CD4-positive, alpha-beta memory T cell (primary cell): ENCODE data around the gene RPS27L. TPM values are rescaled to one million over a fixed set of nuclear protein-coding genes. Genes with fewer than 3 reads are reported as not detected.
"Not testable (repeated sequence)": the region's sequence is repeated elsewhere in the genome, so short reads cannot be mapped to it uniquely, and the experiment has no call there.

Source experiments
- CTCF ChIA-PET: fragments of 350-600 bp; sonication (Branson Sonifier 250); formaldehyde crosslinking; loops from one replicate; lab custom pipeline; 2021; ENCODE audit warnings: inconsistent platforms; ENCODE audit not compliant: partially characterized antibody; lab: Charles Lee
- POLR2A ChIA-PET: fragments of 350-600 bp; sonication (Branson Sonifier 250); formaldehyde crosslinking; loops from one replicate; lab custom pipeline; 2021; ENCODE audit not compliant: partially characterized antibody; lab: Charles Lee
- DNase-seq, 5 donors: peaks; one replicate each; pipeline versions ENCODE4 v3.0.0 to v3.0.0-alpha.2; 2020 to 2022; ENCODE audit warnings: mixed read lengths in 1 of 5
- H3K27ac ChIP-seq: one replicate; pipeline ENCODE4 v1.7.0; 2013; ENCODE audit warnings: low read depth, low read length
- H3K27me3 ChIP-seq: 2 replicates; pipeline ENCODE4 v1.7.0; 2013; ENCODE audit warnings: mild to moderate bottlenecking, low read length, moderate library complexity; ENCODE audit not compliant: insufficient read depth
- H3K36me3 ChIP-seq: 2 replicates; pipeline ENCODE4 v1.7.0; 2013; ENCODE audit warnings: mild to moderate bottlenecking, low read length, moderate library complexity; ENCODE audit not compliant: insufficient read depth
- H3K4me1 ChIP-seq: 2 replicates; pipeline ENCODE4 v1.7.0; 2013; ENCODE audit warnings: mild to moderate bottlenecking, low read length, moderate library complexity; ENCODE audit not compliant: insufficient read depth
- H3K4me3 ChIP-seq, 2 donors: one replicate each; pipeline ENCODE4 v1.7.0; 2013; ENCODE audit warnings: low read length in 2 of 2, mild to moderate bottlenecking in 1 of 2
- H3K9me3 ChIP-seq, 2 donors: one replicate each; pipeline ENCODE4 v1.7.0; 2013; ENCODE audit warnings: low read length in 2 of 2, control low read depth in 1 of 2; ENCODE audit not compliant: control insufficient read depth in 1 of 2
- H3K27ac Mint-ChIP-seq, 7 donors: one replicate each; pipeline ENCODE4 v1.8.0; 2020 to 2021; ENCODE audit warnings: mixed read lengths in 7 of 7, mild to moderate bottlenecking in 6 of 7, inconsistent platforms in 3 of 7, moderate library complexity in 3 of 7
- H3K27me3 Mint-ChIP-seq, 2 donors: one replicate each; pipeline ENCODE4 v1.8.0; 2020 to 2021; ENCODE audit warnings: mixed read lengths in 2 of 2
- H3K36me3 Mint-ChIP-seq, 2 donors: one replicate each; pipeline ENCODE4 v1.8.0; 2020 to 2021; ENCODE audit warnings: mixed read lengths in 2 of 2, inconsistent platforms in 1 of 2, mild to moderate bottlenecking in 1 of 2
- H3K4me1 Mint-ChIP-seq, 4 donors: one replicate each; pipeline ENCODE4 v1.8.0; 2020 to 2021; ENCODE audit warnings: mixed read lengths in 4 of 4, mild to moderate bottlenecking in 1 of 4
- H3K4me3 Mint-ChIP-seq, 8 donors: one replicate each; pipeline ENCODE4 v1.8.0; 2020 to 2021; ENCODE audit warnings: mixed read lengths in 8 of 8, mild to moderate bottlenecking in 7 of 8, moderate library complexity in 6 of 8, inconsistent platforms in 3 of 8
- H3K9me3 Mint-ChIP-seq, 8 donors: one replicate each; pipeline ENCODE4 v1.8.0; 2020 to 2021; ENCODE audit warnings: mixed read lengths in 8 of 8, mild to moderate bottlenecking in 5 of 8, inconsistent platforms in 3 of 8, moderate library complexity in 1 of 8
- intact Hi-C: fragments of 100-400 bp; cut with micrococcal nuclease; formaldehyde crosslinking; loops from one replicate; pipeline ENCODE4 v1.15.1; 2023
- polyA plus RNA-seq, 2 donors: library from polyadenylated mRNA; unstranded; fragments of 300-500 nt; fragmentation: Illumina TruSeq; gene quantifications; one replicate each; pipeline ENCODE4 v1.2.3, GENCODE V29; 2021
- total RNA-seq, 2 experiments: library from RNA; stranded (reverse); gene quantifications; one replicate each; pipeline ENCODE4 v1.2.3, GENCODE V29; 2021

RPS27L gene
- total and polyA plus RNA-seq, 4 experiments from 2014 or later: 150 to 211 (median 174) TPM

DNA sequence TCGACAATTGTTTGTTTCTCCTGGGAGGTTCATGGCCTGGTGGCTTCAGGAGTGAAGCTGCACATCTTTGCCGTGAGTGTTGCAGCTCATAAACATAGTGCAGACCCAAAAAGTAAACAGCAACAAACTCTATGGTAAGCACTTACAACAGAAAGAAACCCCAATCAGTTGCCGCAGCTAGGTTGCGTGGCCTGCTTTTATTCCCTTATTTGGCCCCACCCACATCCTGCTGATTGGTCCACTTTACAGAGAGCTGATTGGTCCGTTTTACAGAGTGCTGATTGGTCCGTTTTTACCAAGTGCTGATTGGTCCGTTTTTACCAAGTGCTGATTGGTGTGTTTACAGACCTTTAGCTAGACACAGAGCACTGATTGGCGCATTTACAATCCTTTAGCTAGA lies 51.9 kb downstream of the RPS27L start:
- H3K27ac Mint-ChIP-seq, H3K27me3 ChIP-seq, intact Hi-C loops, H3K9me3 ChIP-seq, H3K36me3 Mint-ChIP-seq, H3K27ac ChIP-seq, H3K4me1 Mint-ChIP-seq, H3K9me3 Mint-ChIP-seq, H3K4me3 Mint-ChIP-seq, H3K36me3 ChIP-seq, DNase-seq, POLR2A ChIA-PET, H3K4me1 ChIP-seq, H3K4me3 ChIP-seq: not testable (repeated sequence)
- CTCF ChIA-PET: interaction anchor here (1.7 kb wide), 1 partner anchor 11 kb away, joined by 7 read pairs; no protein-coding TSS in a partner anchor
- H3K27me3 Mint-ChIP-seq: peaks cover 8 to 26% of the 10 kb centered on the region in 2 donors

DNA sequence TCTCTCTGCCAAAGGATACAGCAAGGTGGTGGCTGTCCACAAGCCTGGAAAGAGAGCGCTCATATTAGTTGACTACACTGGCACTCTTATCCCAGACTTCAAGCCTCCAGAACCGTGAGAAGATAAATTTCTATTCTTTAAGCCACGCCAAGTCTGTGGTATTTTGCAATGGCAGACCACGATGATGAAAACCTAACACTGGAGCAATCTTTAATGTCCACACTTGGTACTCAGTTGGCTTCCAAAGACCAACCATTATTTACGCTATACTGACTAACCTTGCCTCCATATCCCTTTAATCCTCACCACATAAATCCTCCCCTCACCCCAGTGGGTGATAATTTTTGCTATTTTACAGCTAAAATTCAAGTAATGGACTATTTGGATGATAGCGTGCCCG lies 52.5 kb downstream of the RPS27L start:
- intact Hi-C loops: no loop called here
- ChIA-PET CTCF (interaction anchor here (1.7 kb wide), 1 partner anchor 10 kb away, joined by 7 read pairs; no protein-coding TSS in a partner anchor), POLR2A (no interaction called here)
- Mint-ChIP-seq H3K36me3 (no peaks in the 10 kb centered on the region), H3K27me3 (peaks cover 8 to 26% of the 10 kb centered on the region in 2 donors), H3K4me1 (no peaks in the 10 kb centered on the region), H3K4me3 (no peak overlapping the region), H3K9me3 (no peaks in the 10 kb centered on the region), H3K27ac (no peak overlapping the region)
- Histone ChIP-seq H3K36me3 (no peaks in the 10 kb centered on the region), H3K4me1 (no peaks in the 10 kb centered on the region), H3K4me3 (no peak overlapping the region), H3K27ac (no peak overlapping the region), H3K27me3 (no peaks in the 10 kb centered on the region), H3K9me3 (no peaks in the 10 kb centered on the region)
- no peak for DNase-seq

DNA sequence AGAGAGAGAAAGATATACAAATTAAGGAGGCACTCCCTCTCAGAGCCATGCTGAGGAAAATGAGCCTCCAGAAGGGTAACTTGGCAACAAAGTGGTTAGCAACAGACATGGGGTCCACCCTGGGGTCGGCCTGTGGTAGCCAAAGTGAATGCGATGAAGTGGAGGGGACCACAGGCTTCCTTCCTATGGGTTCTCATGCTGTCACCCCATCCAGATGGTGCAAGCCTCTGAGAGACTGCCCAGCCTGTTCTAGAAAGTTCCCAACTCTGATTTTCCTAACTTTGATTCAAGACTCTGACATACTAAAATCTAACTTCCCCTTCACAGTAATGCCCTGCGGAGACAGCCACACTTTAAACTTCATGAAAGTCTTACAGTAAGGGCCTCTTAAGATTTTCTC lies 53.9 kb downstream of the RPS27L start:
- H3K4me3 Mint-ChIP-seq: no peak overlapping the region
- CTCF ChIA-PET: no interaction called here
- POLR2A ChIA-PET: no interaction called here

DNA sequence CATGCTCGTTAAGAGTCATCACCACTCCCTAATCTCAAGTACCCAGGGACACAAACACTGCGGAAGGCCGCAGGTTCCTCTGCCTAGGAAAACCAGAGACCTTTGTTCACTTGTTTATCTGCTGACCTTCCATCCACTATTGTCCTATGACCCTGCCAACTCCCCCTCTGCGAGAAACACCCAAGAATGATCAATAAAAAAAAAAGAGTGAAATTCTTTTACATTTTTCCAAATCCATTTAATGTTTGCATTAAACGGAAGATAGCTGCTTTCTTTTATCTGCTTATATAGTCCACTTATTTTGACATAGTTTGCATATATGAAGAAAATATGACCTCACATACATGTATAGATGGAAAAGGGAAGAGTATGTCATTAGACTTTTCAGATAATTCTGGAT lies 57.7 kb downstream of the RPS27L start:
- H3K9me3 Mint-ChIP-seq, H3K4me1 ChIP-seq, H3K4me1 Mint-ChIP-seq, H3K36me3 Mint-ChIP-seq, POLR2A ChIA-PET, H3K4me3 ChIP-seq, H3K27me3 ChIP-seq, H3K9me3 ChIP-seq, H3K36me3 ChIP-seq, DNase-seq, H3K27me3 Mint-ChIP-seq, intact Hi-C loops, H3K4me3 Mint-ChIP-seq, H3K27ac Mint-ChIP-seq, CTCF ChIA-PET, H3K27ac ChIP-seq: not testable (repeated sequence)

More for the DNA sequence above, 53.9 kb downstream of the RPS27L start:
- no peaks in the 10 kb centered on the region for H3K4me1 Mint-ChIP-seq
- no peaks in the 10 kb centered on the region for H3K36me3 Mint-ChIP-seq
- no peaks in the 10 kb centered on the region for H3K9me3 Mint-ChIP-seq
- Histone ChIP-seq H3K36me3 (no peaks in the 10 kb centered on the region), H3K27ac (no peak overlapping the region), H3K4me1 (no peaks in the 10 kb centered on the region), H3K9me3 (no peaks in the 10 kb centered on the region), H3K27me3 (no peaks in the 10 kb centered on the region), H3K4me3 (no peak overlapping the region)
- H3K27ac Mint-ChIP-seq: no peak overlapping the region
- intact Hi-C loops: no loop called here
- peaks cover 7 to 21% of the 10 kb centered on the region in 2 donors for H3K27me3 Mint-ChIP-seq
- no peak for DNase-seq

DNA sequence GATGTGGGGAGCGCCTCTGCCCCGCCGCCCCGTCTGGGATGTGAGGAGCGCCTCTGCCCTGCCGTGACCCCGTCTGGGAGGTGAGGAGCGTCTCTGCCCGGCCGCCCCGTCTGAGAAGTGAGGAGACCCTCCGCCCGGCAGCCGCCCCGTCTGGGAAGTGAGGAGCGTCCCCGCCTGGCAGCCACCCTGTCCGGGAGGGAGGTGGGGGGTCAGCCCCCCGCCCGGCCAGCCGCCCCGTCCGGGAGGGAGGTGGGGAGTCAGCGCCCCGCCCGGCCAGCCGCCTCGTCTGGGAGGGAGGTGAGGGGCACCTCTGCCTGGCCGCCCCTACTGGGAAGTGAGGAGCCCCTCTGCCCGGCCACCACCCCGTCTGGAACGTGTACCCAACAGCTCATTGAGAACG lies 58.4 kb downstream of the RPS27L start:
- H3K4me3 ChIP-seq, DNase-seq, H3K27ac Mint-ChIP-seq, H3K27ac ChIP-seq, CTCF ChIA-PET, H3K4me1 Mint-ChIP-seq, POLR2A ChIA-PET, H3K36me3 ChIP-seq, H3K9me3 ChIP-seq, H3K27me3 Mint-ChIP-seq, H3K4me1 ChIP-seq, intact Hi-C loops, H3K36me3 Mint-ChIP-seq, H3K4me3 Mint-ChIP-seq, H3K27me3 ChIP-seq, H3K9me3 Mint-ChIP-seq: not testable (repeated sequence)

Other genes with a start within 250 kb of the RPS27L start
- 10 to 100 TPM; 25.5 to 29.4 TPM for gene TPM1, start 114.7 kb downstream of the RPS27L start, total RNA-seq
- gene TPM1, start 114.7 kb downstream of the RPS27L start, polyA plus RNA-seq: 10 to 100 TPM in 1 of 2 donors, 1 to 10 TPM in 1; 8.5 to 11.2 TPM
- 10 to 100 TPM; 11.7 to 12.1 TPM for gene LACTB, start 35.6 kb downstream of the RPS27L start, total RNA-seq
- 10 to 100 TPM in 1 of 2 donors, 1 to 10 TPM in 1; 8.9 to 11.5 TPM for gene LACTB, start 35.6 kb downstream of the RPS27L start, polyA plus RNA-seq
- 10 to 100 TPM; 86.0 to 86.4 TPM for gene RAB8B, start 32.1 kb upstream of the RPS27L start, total RNA-seq
- 10 to 100 TPM; 35.1 to 58.3 TPM for gene RAB8B, start 32.1 kb upstream of the RPS27L start, polyA plus RNA-seq
- gene APH1B, start 120.1 kb upstream of the RPS27L start, total RNA-seq: 10 to 100 TPM; 23.0 to 28.4 TPM
- 10 to 100 TPM; 11.9 to 13.3 TPM for gene APH1B, start 120.1 kb upstream of the RPS27L start, polyA plus RNA-seq
- not detected for gene CA12, start 224.4 kb upstream of the RPS27L start, total RNA-seq
- gene CA12, start 224.4 kb upstream of the RPS27L start, polyA plus RNA-seq: not detected